Pancreas (tissue), 10 donors: ENCODE results near the gene C10orf67. TPM values are rescaled to one million over a fixed set of nuclear protein-coding genes. Genes with fewer than 3 reads are reported as not detected.

ENCODE experiments used
- ATAC-seq, 4 donors: fragments of 200-7000 bp; cut with Tn5 transposase; one replicate each; pipeline versions ENCODE4 v1.8.0 to v1.9.1; 2020; ENCODE audit warnings: mild to moderate bottlenecking in 4 of 4, moderate library complexity in 4 of 4
- DNase-seq, 6 donors: peaks; one replicate each; pipeline ENCODE4 v3.0.0-alpha.2; 2020
- FAIRE-seq: peaks from 2 replicates; lab custom pipeline; 2012; peaks lifted over from hg19 to GRCh38; lab: Jason Lieb, UNC
- H3K27ac ChIP-seq, 4 donors: fragments of 200-600 bp; sonication (generic); 1 replicate in 3 of 4; 2 replicates in 1 of 4; pipeline versions ENCODE4 v1.5.0 to v1.8.0; 2020
- H3K27me3 ChIP-seq, 4 donors: fragments of 200-600 bp; one replicate each; pipeline ENCODE4 v1.8.0; 2021
- H3K36me3 ChIP-seq, 3 donors: fragments of 200-600 bp; sonication (generic) in 1 of 3; one replicate each; pipeline versions ENCODE4 v1.5.0 to v1.8.0; 2020 to 2021
- H3K4me1 ChIP-seq, 3 donors: fragments of 200-600 bp; one replicate each; pipeline ENCODE4 v1.8.0; 2021
- H3K4me3 ChIP-seq, 4 donors: fragments of 200-600 bp; sonication (generic) in 2 of 4; one replicate each; pipeline versions ENCODE4 v1.5.0 to v1.8.0; 2020 to 2021
- H3K9me3 ChIP-seq, 4 donors: fragments of 200-600 bp; one replicate each; pipeline ENCODE4 v1.8.0; 2021
- WGBS, 2 donors: extraction: QIAGEN DNeasy Blood & Tissue Kit; methylation state at CpG; one replicate each; pipeline ENCODE4 v1.1.7; 2013; 5-methylcytosine and 5-hydroxymethylcytosine counted together
- intact Hi-C, 3 donors: fragments of 100-400 bp; cut with DNase I; formaldehyde crosslinking; loops; one replicate each; pipeline versions ENCODE4 v1.11.1 to v1.14.2; 2022
- polyA plus RNA-seq, 2 donors: library from polyadenylated mRNA; stranded (reverse); fragments of 200-250 nt; gene quantifications; one replicate each; pipeline ENCODE4 v1.2.3, GENCODE V29; 2013
- total RNA-seq, 6 donors: library from RNA; stranded (reverse); fragmentation: NEBNext Ultra II Directional in 4 of 6; extraction: Animal tissue kit (Norgen Biotek cat#: 25700) in 4 of 6; gene quantifications; one replicate each; pipeline versions ENCODE4 v1.2.1 to v1.2.4, GENCODE V29; 2021 to 2023
- TF ChIP-seq, protein P1 (sequence below), 4 donors: fragments of 200-600 bp; sonication (generic) in 3 of 4; IDR thresholded peaks; one replicate each; pipeline versions ENCODE4 v1.5.0 to v1.8.0; 2021; ENCODE audit warnings: antibody characterized with exemption in 4 of 4
- donor health status: healthy with polysubstance abuse.
- donor health status: DM: no; HTN: no; CAD: no; lungs with moderate emphysema.
- donor health status: DM: no; HTN: no; CAD: no.
- donor health status: control.
- donor health status: control.
- donor health status: Bipolar disorder and iron deficiency.
- donor health status: DM: yes; HTN: yes; CAD: no.
- donor health status: DM: no; HTN: no; CAD: no.
- donor health status: DM: no; HTN: no; CAD: no.
- donor health status: DM: yes; HTN: yes; CAD: no.

C10orf67 gene
- total and polyA plus RNA-seq, 8 donors: 0.02 to 0.16 (median 0.08) TPM; not detected in 3

DNA sequence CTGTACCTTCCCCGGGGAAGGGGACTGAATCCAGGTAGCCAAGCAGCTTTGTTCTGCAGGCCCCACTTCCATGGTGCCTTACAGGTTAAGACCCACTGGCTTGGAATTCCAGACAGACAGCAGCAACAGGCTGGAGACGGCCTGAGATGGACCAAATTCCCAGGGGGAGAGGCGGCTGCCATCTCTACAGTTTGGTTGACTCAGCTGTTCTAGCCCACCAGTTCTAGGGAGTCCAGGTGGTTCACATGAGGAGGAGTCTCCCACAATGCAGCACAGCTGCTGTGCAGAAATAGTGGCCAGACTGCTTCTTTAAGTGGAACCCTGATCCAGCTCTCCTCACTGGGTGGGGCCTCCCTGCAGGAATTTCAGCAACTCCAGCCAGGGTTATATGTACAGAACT lies 74.1 kb downstream of the C10orf67 start:
- no peak for FAIRE-seq
- peaks cover 3 to 8% (median 4%) of the 10 kb centered on the region in 3 donors for H3K4me1 ChIP-seq
- intact Hi-C loops: no loop called here
- H3K36me3 ChIP-seq: no peaks in the 10 kb centered on the region
- ATAC-seq: no peak
- H3K9me3 ChIP-seq: no peaks in the 10 kb centered on the region
- TF ChIP-seq, protein P1, sequence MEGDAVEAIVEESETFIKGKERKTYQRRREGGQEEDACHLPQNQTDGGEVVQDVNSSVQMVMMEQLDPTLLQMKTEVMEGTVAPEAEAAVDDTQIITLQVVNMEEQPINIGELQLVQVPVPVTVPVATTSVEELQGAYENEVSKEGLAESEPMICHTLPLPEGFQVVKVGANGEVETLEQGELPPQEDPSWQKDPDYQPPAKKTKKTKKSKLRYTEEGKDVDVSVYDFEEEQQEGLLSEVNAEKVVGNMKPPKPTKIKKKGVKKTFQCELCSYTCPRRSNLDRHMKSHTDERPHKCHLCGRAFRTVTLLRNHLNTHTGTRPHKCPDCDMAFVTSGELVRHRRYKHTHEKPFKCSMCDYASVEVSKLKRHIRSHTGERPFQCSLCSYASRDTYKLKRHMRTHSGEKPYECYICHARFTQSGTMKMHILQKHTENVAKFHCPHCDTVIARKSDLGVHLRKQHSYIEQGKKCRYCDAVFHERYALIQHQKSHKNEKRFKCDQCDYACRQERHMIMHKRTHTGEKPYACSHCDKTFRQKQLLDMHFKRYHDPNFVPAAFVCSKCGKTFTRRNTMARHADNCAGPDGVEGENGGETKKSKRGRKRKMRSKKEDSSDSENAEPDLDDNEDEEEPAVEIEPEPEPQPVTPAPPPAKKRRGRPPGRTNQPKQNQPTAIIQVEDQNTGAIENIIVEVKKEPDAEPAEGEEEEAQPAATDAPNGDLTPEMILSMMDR (IDR thresholded peaks at IDR 0.05): no peak
- no peak overlapping the region for H3K4me3 ChIP-seq
- 92 to 95% methylated on average over 3 of the region's 3 CpGs for WGBS, 2 donors
- no peaks in the 10 kb centered on the region for H3K27me3 ChIP-seq
- no peak overlapping the region for H3K27ac ChIP-seq
- DNase-seq: no peak

GRCh38 chr10:23263441-23264164 lies 81.0 kb downstream of the C10orf67 start:
- Histone ChIP-seq H3K27ac (peak overlapping the region; percentile 47 to 86 (median 72)), H3K4me1 (peaks cover 22 to 34% (median 24%) of the 10 kb centered on the region in 3 donors), H3K9me3 (no peaks in the 10 kb centered on the region), H3K36me3 (no peaks in the 10 kb centered on the region), H3K27me3 (no peaks in the 10 kb centered on the region), H3K4me3 (peak overlapping the region in 2 of 4 donors; percentile 10 to 11)
- peak in 4 of 6 donors; percentile 45 to 75 (median 64) for DNase-seq
- intact Hi-C loops: no loop called here
- ATAC-seq: peak; percentile 75 to 87 (median 84)
- TF ChIP-seq, protein P1 (IDR thresholded peaks at IDR 0.05): no peak
- FAIRE-seq: no peak
- WGBS, 2 donors: 18 to 19% methylated on average over 9 of the region's 9 CpGs

DNA sequence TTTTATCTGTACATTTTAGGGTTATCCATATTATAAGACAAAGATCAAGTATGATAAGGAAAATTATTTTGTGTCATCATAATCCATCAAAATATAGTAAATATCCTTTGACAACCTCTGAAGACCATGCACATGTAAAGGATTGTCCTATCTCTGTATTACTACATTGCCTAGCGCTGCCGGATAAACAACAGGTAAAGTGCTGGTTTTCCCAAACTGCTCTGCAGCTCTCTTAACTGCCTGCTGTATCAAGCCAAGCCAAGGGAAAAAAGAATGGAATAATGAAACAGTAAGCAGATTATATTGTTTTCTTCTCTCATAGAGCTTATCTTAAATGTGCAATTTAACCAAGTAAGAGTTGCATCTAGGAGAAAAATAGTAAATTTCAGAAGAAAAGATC lies 81.7 kb downstream of the C10orf67 start:
- FAIRE-seq: no peak

GRCh38 chr10:23258516-23258915 lies 86.1 kb downstream of the C10orf67 start:
- 52 to 54% methylated on average over 2 of the region's 2 CpGs for WGBS, 2 donors
- Histone ChIP-seq H3K4me3 (no peak overlapping the region), H3K27me3 (no peaks in the 10 kb centered on the region), H3K36me3 (no peaks in the 10 kb centered on the region), H3K9me3 (no peaks in the 10 kb centered on the region), H3K27ac (no peak overlapping the region), H3K4me1 (peaks cover 13 to 17% (median 17%) of the 10 kb centered on the region in 3 donors)
- DNase-seq: no peak
- TF ChIP-seq, protein P1 (IDR thresholded peaks at IDR 0.05): no peak
- no peak for FAIRE-seq
- no peak for ATAC-seq
- intact Hi-C loops: loop anchor here in 1 of 3 donors (10.0 kb wide), 1 partner anchor 54 kb away; no protein-coding TSS in a partner anchor

More for the DNA sequence above, 81.7 kb downstream of the C10orf67 start:
- H3K4me3 ChIP-seq: peak overlapping the region in 2 of 4 donors; percentile 10 to 11
- no peaks in the 10 kb centered on the region for H3K36me3 ChIP-seq
- peak overlapping the region; percentile 47 to 86 (median 64) for H3K27ac ChIP-seq
- intact Hi-C loops: no loop called here
- 34 to 41% methylated on average over 2 of the region's 2 CpGs for WGBS, 2 donors
- peaks cover 22 to 34% (median 24%) of the 10 kb centered on the region in 3 donors for H3K4me1 ChIP-seq
- H3K27me3 ChIP-seq: no peaks in the 10 kb centered on the region
- TF ChIP-seq, protein P1 (IDR thresholded peaks at IDR 0.05): no peak
- H3K9me3 ChIP-seq: no peaks in the 10 kb centered on the region
- DNase-seq (peak in 2 of 6 donors; percentile 34 to 45), ATAC-seq (peak; percentile 42 to 65 (median 57))
